HL-60 (cell line): ENCODE data around the gene RGS14.
"Not testable (repeated sequence)": the region's sequence is repeated elsewhere in the genome, so short reads cannot be mapped to it uniquely, and the experiment has no call there.

Experiments used
- CTCF ChIP-seq: IDR thresholded peaks from one replicate; pipeline ENCODE4 v1.5.1; 2011; ENCODE audit warnings: low read length, control low read depth, inconsistent platforms; ENCODE audit not compliant: insufficient read depth
- GABPA ChIP-seq: IDR thresholded peaks from 2 replicates; pipeline ENCODE4 v1.6.1; 2012; ENCODE audit warnings: low read depth
- POLR2AphosphoS5 ChIP-seq: IDR thresholded peaks from 2 replicates; pipeline ENCODE4 v1.6.1; 2012; ENCODE audit warnings: low read depth
- SPI1 ChIP-seq: IDR thresholded peaks from 2 replicates; pipeline ENCODE4 v1.6.1; 2012; ENCODE audit warnings: low read depth, mild to moderate bottlenecking, borderline replicate concordance
- TF ChIP-seq, protein P1 (sequence below): IDR thresholded peaks from 2 replicates; pipeline ENCODE4 v1.6.1; 2012; ENCODE audit warnings: low read depth; ENCODE audit not compliant: insufficient replicate concordance

DNA sequence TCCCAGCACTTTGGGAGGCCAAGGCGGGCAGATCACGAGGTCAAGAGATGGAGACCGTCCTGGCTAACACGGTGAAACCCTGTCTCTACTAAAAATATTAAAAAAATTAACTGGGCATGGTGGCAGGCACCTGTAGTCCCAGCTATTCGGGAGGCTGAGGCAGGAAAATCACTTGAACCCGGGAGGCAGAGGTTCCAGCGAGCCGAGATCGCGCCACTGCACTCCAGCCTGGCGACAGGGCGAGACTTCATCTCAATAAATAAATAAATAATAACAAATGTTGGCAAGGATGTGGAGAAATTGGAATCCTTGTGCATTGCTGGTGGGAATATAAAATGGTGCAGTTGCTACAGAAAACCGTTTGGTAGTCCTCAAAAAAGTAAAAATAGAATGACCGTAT, 14.7 kb upstream of the RGS14 start:
- TF ChIP-seq CTCF, GABPA, POLR2AphosphoS5, SPI1: not testable (repeated sequence)
- TF ChIP-seq, protein P1, sequence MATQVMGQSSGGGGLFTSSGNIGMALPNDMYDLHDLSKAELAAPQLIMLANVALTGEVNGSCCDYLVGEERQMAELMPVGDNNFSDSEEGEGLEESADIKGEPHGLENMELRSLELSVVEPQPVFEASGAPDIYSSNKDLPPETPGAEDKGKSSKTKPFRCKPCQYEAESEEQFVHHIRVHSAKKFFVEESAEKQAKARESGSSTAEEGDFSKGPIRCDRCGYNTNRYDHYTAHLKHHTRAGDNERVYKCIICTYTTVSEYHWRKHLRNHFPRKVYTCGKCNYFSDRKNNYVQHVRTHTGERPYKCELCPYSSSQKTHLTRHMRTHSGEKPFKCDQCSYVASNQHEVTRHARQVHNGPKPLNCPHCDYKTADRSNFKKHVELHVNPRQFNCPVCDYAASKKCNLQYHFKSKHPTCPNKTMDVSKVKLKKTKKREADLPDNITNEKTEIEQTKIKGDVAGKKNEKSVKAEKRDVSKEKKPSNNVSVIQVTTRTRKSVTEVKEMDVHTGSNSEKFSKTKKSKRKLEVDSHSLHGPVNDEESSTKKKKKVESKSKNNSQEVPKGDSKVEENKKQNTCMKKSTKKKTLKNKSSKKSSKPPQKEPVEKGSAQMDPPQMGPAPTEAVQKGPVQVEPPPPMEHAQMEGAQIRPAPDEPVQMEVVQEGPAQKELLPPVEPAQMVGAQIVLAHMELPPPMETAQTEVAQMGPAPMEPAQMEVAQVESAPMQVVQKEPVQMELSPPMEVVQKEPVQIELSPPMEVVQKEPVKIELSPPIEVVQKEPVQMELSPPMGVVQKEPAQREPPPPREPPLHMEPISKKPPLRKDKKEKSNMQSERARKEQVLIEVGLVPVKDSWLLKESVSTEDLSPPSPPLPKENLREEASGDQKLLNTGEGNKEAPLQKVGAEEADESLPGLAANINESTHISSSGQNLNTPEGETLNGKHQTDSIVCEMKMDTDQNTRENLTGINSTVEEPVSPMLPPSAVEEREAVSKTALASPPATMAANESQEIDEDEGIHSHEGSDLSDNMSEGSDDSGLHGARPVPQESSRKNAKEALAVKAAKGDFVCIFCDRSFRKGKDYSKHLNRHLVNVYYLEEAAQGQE, result not testable (repeated sequence)
